K562 (cell line): ENCODE data around the gene CACNA1I. TPM values are rescaled to one million over a fixed set of nuclear protein-coding genes. Genes with fewer than 3 reads are reported as not detected.
A peak's percentile ranks its signal among the peaks of the same experiment; 100 is the strongest.

Experiments used
- ARID4B ChIP-seq: sonication (generic); formaldehyde crosslinking; IDR thresholded peaks from 2 replicates; pipeline ENCODE4 v1.8.0; 2022; ENCODE audit warnings: mild to moderate bottlenecking, missing genetic modification reagents
- HDAC2 ChIP-seq: fragments of 450-650 bp; IDR thresholded peaks from 2 replicates; pipeline ENCODE4 v1.6.1; 2016; ENCODE audit warnings: mild to moderate bottlenecking
- JUND ChIP-seq, 2 experiments: IDR thresholded peaks; 2 replicates in 1 of 2; 3 replicates in 1 of 2; pipeline ENCODE4 v1.6.1; 2011; ENCODE audit warnings: borderline replicate concordance in 2 of 2, low read depth in 2 of 2, low read length in 2 of 2, improper control_type of control experiment in 1 of 2, missing biosample characterization in 1 of 2, missing genetic modification characterization in 1 of 2, missing genetic modification reagents in 1 of 2
- KLF16 ChIP-seq: IDR thresholded peaks from 2 replicates; pipeline ENCODE4 v1.6.1; 2016; ENCODE audit warnings: antibody characterized with exemption
- LEF1 ChIP-seq: fragments of 450-650 bp; IDR thresholded peaks from 2 replicates; pipeline ENCODE4 v1.6.1; 2016; ENCODE audit warnings: mild to moderate bottlenecking
- MITF ChIP-seq: IDR thresholded peaks from 2 replicates; pipeline ENCODE4 v1.6.1; 2014; ENCODE audit warnings: antibody characterized with exemption
- MTA2 ChIP-seq: fragments of 450-650 bp; IDR thresholded peaks from 2 replicates; pipeline ENCODE4 v1.6.1; 2016; ENCODE audit warnings: low read depth
- POLR2G ChIP-seq: fragments of 200-400 bp; formaldehyde crosslinking; IDR thresholded peaks from 2 replicates; pipeline ENCODE4 v1.6.1; 2017; ENCODE audit warnings: low read depth, mild to moderate bottlenecking, antibody characterized with exemption, low read length, moderate library complexity
- RCOR1 ChIP-seq, 2 experiments: IDR thresholded peaks; 2 replicates each; pipeline ENCODE4 v1.6.1; 2012; ENCODE audit warnings: low read depth in 2 of 2, low read length in 2 of 2, borderline replicate concordance in 1 of 2, improper control_type of control experiment in 1 of 2
- SMARCE1 ChIP-seq: fragments of 450-650 bp; IDR thresholded peaks from 2 replicates; pipeline ENCODE4 v1.7.1; 2016; ENCODE audit warnings: mild to moderate bottlenecking
- TCF3 ChIP-seq: sonication (generic); formaldehyde crosslinking; IDR thresholded peaks from 2 replicates; pipeline ENCODE4 v1.4.0; 2020; ENCODE audit warnings: mild to moderate bottlenecking, missing genetic modification reagents
- TEAD1 ChIP-seq, 2 experiments: fragments of 450-650 bp in 1 of 2; sonication (generic) in 1 of 2; formaldehyde crosslinking; IDR thresholded peaks; 2 replicates each; pipeline versions ENCODE4 v1.4.0 to v1.8.0; 2020 to 2022; ENCODE audit warnings: mild to moderate bottlenecking in 2 of 2, missing genetic modification reagents in 1 of 2
- TEAD4 ChIP-seq, 2 experiments: sonication (generic) in 1 of 2; formaldehyde crosslinking in 1 of 2; IDR thresholded peaks; 2 replicates each; pipeline versions ENCODE4 v1.6.1 to v1.8.0; 2012 to 2022; ENCODE audit warnings: borderline replicate concordance in 1 of 2, inconsistent platforms in 1 of 2, low read length in 1 of 2, mild to moderate bottlenecking in 1 of 2, missing genetic modification reagents in 1 of 2
- VEZF1 ChIP-seq: fragments of 200-800 bp; sonication (Bioruptor generic); IDR thresholded peaks from 2 replicates; pipeline ENCODE4 v1.6.1; 2017; ENCODE audit warnings: missing genetic modification characterization, missing compliant biosample characterization
- polyA plus RNA-seq, 8 experiments: library from polyadenylated mRNA; depleted of rRNA in 4 of 8; stranded (reverse) in 5 of 8; unstranded in 3 of 8; fragments of >200 nt; fragmentation: Nextera tagmentation in 2 of 8; fragmentation: Illumina TruSeq in 1 of 8; extraction: Ambion mirVana in 2 of 8; extraction: Trizol in 1 of 8; gene quantifications; 2 replicates each; pipeline versions ENCODE4 v1.2.1 to v1.2.3, GENCODE V29; 2011 to 2014; ENCODE audit warnings: inconsistent platforms in 1 of 8, missing spikeins in 1 of 8
- total RNA-seq, 7 experiments: library from RNA; depleted of rRNA in 6 of 7; stranded (reverse); fragments of >200 nt in 6 of 7; fragmentation: Illumina TruSeq in 2 of 7; extraction: Trizol in 2 of 7; gene quantifications; 2 replicates each; pipeline versions ENCODE4 v1.2.1 to v1.2.3, GENCODE V29; 2011 to 2021; ENCODE audit warnings: low replicate concordance in 1 of 7
- TF ChIP-seq, protein P1 (sequence below): IDR thresholded peaks from 2 replicates; pipeline ENCODE4 v1.6.1; 2012; ENCODE audit warnings: low read depth, low read length, improper control_type of control experiment, borderline replicate concordance

Gene CACNA1I
- total and polyA plus RNA-seq, 9 of the 15 experiments (the other 6 are each of a cell fraction or from before 2014, with no cell fraction given), result 0.01 to 0.79 (median 0.32) TPM; not detected in 1

DNA sequence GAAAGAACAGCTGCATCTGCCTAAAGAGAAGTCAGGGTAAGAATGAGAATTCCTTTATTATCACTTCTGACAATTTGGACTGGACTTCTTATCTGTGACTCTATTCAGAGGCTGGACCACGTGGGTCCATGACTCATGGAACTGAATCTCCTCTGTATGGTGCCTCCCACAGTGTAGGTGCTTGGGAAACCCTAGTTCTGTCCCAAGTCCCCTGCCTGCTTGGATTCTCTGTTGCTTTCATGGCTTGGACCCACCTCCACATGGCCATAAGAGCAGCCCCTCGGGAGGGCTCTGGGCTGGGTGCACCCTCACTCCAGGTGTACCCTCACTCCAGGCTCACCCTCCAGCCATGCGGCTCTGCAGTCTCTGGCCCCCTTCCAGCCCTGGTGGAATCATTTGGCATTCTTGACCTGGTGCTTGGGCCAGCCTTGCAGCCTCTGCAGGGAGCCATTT lies 153.4 kb downstream of the CACNA1I start (continued):
- no peak for TF ChIP-seq ARID4B (CRISPR knock-in tag)
- peak; percentile 71 for TF ChIP-seq TEAD4 (IDR thresholded peaks at IDR 0.05; ENCODE audit: low read length)
- no peak for TF ChIP-seq TEAD4 (CRISPR knock-in tag; IDR thresholded peaks at IDR 0.05; ENCODE audit: borderline replicate concordance)
- 0 out of 2 replicates have a peak, but pooled peaks have one; percentile 27 for TF ChIP-seq VEZF1 (CRISPR knock-in tag)
- peak; percentile 37 to 69; a peak in 2 of 4 replicates for TF ChIP-seq RCOR1 (IDR thresholded peaks at IDR 0.05; ENCODE audit: borderline replicate concordance in 1 of 2, low read depth in 2 of 2, low read length in 2 of 2)
- TF ChIP-seq LEF1, result peak; percentile 48; the same call in 1 of the 2 replicates
- peak; percentile 88 for TF ChIP-seq SMARCE1
- TF ChIP-seq TCF3, result peak; percentile 65
- TF ChIP-seq KLF16, result peak; percentile 25; the same call in 1 of the 2 replicates
- peak; percentile 97 for TF ChIP-seq JUND (IDR thresholded peaks at IDR 0.05; ENCODE audit: borderline replicate concordance, low read depth, low read length)
- TF ChIP-seq JUND (tag; IDR thresholded peaks at IDR 0.05; ENCODE audit: borderline replicate concordance, low read depth, low read length), result peak; percentile 96
- TF ChIP-seq TEAD1 (CRISPR knock-in tag; IDR thresholded peaks at IDR 0.05), result 0 out of 4 replicates have a peak, but pooled peaks of 1 of the 2 experiments have one; percentile 42
- TF ChIP-seq MITF, result 0 out of 2 replicates have a peak, but pooled peaks have one; percentile 36
- TF ChIP-seq, protein P1, sequence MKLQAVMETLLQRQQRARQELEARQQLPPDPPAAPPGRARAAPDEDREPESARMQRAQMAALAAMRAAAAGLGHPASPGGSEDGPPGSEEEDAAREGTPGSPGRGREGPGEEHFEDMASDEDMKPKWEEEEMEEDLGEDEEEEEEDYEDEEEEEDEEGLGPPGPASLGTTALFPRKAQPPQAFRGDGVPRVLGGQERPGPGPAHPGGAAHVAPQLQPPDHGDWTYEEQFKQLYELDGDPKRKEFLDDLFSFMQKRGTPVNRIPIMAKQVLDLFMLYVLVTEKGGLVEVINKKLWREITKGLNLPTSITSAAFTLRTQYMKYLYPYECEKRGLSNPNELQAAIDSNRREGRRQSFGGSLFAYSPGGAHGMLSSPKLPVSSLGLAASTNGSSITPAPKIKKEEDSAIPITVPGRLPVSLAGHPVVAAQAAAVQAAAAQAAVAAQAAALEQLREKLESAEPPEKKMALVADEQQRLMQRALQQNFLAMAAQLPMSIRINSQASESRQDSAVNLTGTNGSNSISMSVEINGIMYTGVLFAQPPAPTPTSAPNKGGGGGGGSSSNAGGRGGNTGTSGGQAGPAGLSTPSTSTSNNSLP, result peak; percentile 28; the same call in 1 of the 2 replicates
- TF ChIP-seq POLR2G, result 0 out of 2 replicates have a peak, but pooled peaks have one; percentile 6
- TF ChIP-seq HDAC2, result peak; percentile 29; the same call in 1 of the 2 replicates
- TF ChIP-seq MTA2, result peak; percentile 23; the same call in 1 of the 2 replicates
